MM.1S (cell line): ENCODE results near the gene SLC9A3.

Experiments
- DNase-seq: peaks from one replicate; pipeline ENCODE4 v3.0.0-alpha.2; 2015
- H2AFZ ChIP-seq: fragments of 300-600 bp; sonication (generic); 2 replicates; pipeline ENCODE4 v1.6.0; 2016; ENCODE audit warnings: antibody characterized with exemption, low read length
- H3F3A ChIP-seq: fragments of 300-600 bp; sonication (generic); 2 replicates; pipeline ENCODE4 v1.6.1; 2016; ENCODE audit warnings: mild to moderate bottlenecking, antibody characterized with exemption, low read length, moderate library complexity, mixed read lengths; ENCODE audit not compliant: insufficient read depth
- H3K27ac ChIP-seq: fragments of 300-600 bp; sonication (generic); 2 replicates; pipeline ENCODE4 v1.5.1; 2016; ENCODE audit warnings: mild to moderate bottlenecking, low read length
- H3K27me3 ChIP-seq: fragments of 300-600 bp; sonication (generic); replicated peaks from 2 replicates; pipeline ENCODE4 v1.6.0; 2016; ENCODE audit warnings: low read length; ENCODE audit not compliant: insufficient read depth
- H3K36me3 ChIP-seq: fragments of 300-600 bp; sonication (generic); replicated peaks from 2 replicates; pipeline ENCODE4 v1.6.1; 2016; ENCODE audit warnings: mild to moderate bottlenecking, low read length, mixed read lengths; ENCODE audit not compliant: insufficient read depth
- H3K4me1 ChIP-seq: fragments of 300-600 bp; sonication (generic); 2 replicates; pipeline ENCODE4 v1.6.1; 2016; ENCODE audit warnings: low read length, mixed read lengths
- H3K4me2 ChIP-seq: fragments of 300-600 bp; sonication (generic); 2 replicates; pipeline ENCODE4 v1.6.0; 2016; ENCODE audit warnings: low read depth, low read length
- H3K4me3 ChIP-seq: fragments of 300-600 bp; sonication (generic); 2 replicates; pipeline ENCODE4 v1.5.1; 2016; ENCODE audit warnings: low read length, mixed read lengths
- H3K79me2 ChIP-seq: fragments of 300-600 bp; sonication (generic); 2 replicates; pipeline ENCODE4 v1.6.1; 2016; ENCODE audit warnings: mixed run types, low read length, mixed read lengths
- H3K9ac ChIP-seq: fragments of 300-600 bp; sonication (generic); 2 replicates; pipeline ENCODE4 v1.6.1; 2016; ENCODE audit warnings: low read length, mixed read lengths
- H3K9me2 ChIP-seq: fragments of 300-600 bp; sonication (generic); replicated peaks from 2 replicates; pipeline ENCODE4 v1.6.1; 2016; ENCODE audit warnings: mild to moderate bottlenecking, low read length, mixed read lengths; ENCODE audit not compliant: insufficient read depth
- H3K9me3 ChIP-seq: fragments of 300-600 bp; sonication (generic); replicated peaks from 2 replicates; pipeline ENCODE4 v1.6.1; 2016; ENCODE audit warnings: mild to moderate bottlenecking, low read length, mixed read lengths; ENCODE audit not compliant: insufficient read depth
- H4K20me1 ChIP-seq: fragments of 300-600 bp; sonication (generic); 2 replicates; pipeline ENCODE4 v1.6.1; 2016; ENCODE audit warnings: mild to moderate bottlenecking, low read length, moderate library complexity, mixed read lengths; ENCODE audit not compliant: insufficient read depth
- EZH2 ChIP-seq: fragments of 300-600 bp; sonication (generic); optimal IDR thresholded peaks from 2 replicates; pipeline ENCODE3; 2017; ENCODE audit warnings: low read depth, mild to moderate bottlenecking, antibody characterized with exemption, low read length, mixed read lengths
- EZH2phosphoT487 ChIP-seq: fragments of 300-600 bp; sonication (generic); IDR thresholded peaks from 2 replicates; pipeline ENCODE4 v1.6.1; 2018; ENCODE audit warnings: antibody characterized with exemption, low read length
- TF ChIP-seq, protein P1 (sequence below): fragments of 300-600 bp; sonication (generic); IDR thresholded peaks from 2 replicates; pipeline ENCODE4 v1.5.1; 2016; ENCODE audit warnings: antibody characterized with exemption, low read length, mixed read lengths

Gene SLC9A3

DNA sequence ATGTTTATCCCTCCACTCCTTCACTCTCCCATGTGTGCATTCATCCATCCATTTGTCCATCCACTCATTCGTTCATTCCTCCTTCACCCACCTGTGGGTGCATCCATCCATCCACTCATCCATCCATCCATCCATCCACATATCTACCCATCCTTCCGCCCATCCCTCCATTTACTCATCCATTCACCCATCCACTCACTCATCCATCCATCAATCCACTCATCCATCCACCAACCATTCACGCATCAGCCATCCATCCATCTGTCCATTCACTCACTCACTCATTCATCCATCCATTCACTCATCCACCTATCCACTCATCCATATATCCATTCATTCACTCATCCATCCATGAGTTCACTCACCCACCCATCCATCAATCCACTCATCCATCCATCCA, 7.3 kb downstream of the SLC9A3 start:
- Histone ChIP-seq H3K27me3 (peaks cover 87% of the 10 kb centered on the region), H2AFZ (no peak overlapping the region), H3K9me2 (no peaks in the 10 kb centered on the region), H3K4me2 (no peak overlapping the region), H3F3A (no peaks in the 10 kb centered on the region), H3K9ac (no peak overlapping the region), H3K4me3 (no peak overlapping the region), H3K36me3 (no peaks in the 10 kb centered on the region), H3K27ac (no peak overlapping the region), H4K20me1 (no peaks in the 10 kb centered on the region), H3K9me3 (no peaks in the 10 kb centered on the region), H3K79me2 (no peaks in the 10 kb centered on the region), H3K4me1 (no peaks in the 10 kb centered on the region)
- TF ChIP-seq EZH2phosphoT487: no peak
- TF ChIP-seq EZH2: no peak
- TF ChIP-seq, protein P1, sequence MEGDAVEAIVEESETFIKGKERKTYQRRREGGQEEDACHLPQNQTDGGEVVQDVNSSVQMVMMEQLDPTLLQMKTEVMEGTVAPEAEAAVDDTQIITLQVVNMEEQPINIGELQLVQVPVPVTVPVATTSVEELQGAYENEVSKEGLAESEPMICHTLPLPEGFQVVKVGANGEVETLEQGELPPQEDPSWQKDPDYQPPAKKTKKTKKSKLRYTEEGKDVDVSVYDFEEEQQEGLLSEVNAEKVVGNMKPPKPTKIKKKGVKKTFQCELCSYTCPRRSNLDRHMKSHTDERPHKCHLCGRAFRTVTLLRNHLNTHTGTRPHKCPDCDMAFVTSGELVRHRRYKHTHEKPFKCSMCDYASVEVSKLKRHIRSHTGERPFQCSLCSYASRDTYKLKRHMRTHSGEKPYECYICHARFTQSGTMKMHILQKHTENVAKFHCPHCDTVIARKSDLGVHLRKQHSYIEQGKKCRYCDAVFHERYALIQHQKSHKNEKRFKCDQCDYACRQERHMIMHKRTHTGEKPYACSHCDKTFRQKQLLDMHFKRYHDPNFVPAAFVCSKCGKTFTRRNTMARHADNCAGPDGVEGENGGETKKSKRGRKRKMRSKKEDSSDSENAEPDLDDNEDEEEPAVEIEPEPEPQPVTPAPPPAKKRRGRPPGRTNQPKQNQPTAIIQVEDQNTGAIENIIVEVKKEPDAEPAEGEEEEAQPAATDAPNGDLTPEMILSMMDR: no peak
- no peak for DNase-seq

DNA sequence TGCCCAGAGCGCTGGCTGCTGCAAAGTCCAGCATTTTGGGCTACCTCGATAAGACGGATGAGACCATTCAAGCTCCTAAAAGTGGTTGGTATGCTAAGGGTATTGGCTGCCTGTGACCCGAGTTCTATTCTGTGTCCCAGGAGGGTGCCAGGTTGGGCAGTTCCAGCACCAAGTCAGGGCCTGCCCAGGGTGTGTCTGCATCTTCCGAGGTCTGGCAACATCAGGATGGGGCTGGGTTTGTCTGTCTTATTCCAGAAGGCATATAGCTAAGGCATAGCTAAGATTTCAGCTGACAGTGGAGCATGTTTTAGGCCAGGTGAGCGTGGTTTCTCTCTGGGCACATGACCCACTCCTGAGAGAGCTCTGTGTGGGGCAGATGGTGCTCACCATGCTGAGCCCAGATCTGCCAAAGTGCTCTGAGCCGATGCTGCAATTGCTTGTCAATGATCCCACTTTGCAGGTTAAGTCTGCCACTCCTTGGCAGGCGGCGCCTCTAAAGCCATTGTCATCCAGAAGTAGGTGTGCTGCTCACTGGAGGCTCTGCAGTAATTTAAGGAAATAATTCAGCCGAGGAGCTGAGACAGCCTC, 7.8 kb downstream of the SLC9A3 start:
- H3K79me2 ChIP-seq: no peaks in the 10 kb centered on the region
- no peaks in the 10 kb centered on the region for H3K4me1 ChIP-seq
- no peak overlapping the region for H3K9ac ChIP-seq
- H3F3A ChIP-seq: no peaks in the 10 kb centered on the region
- H3K27me3 ChIP-seq: peaks cover 89% of the 10 kb centered on the region
- H3K4me2 ChIP-seq: no peak overlapping the region
- no peaks in the 10 kb centered on the region for H4K20me1 ChIP-seq
- no peak overlapping the region for H3K27ac ChIP-seq
- no peaks in the 10 kb centered on the region for H3K9me2 ChIP-seq
- DNase-seq: no peak
- H2AFZ ChIP-seq: no peak overlapping the region
- H3K36me3 ChIP-seq: no peaks in the 10 kb centered on the region
- no peaks in the 10 kb centered on the region for H3K9me3 ChIP-seq
- H3K4me3 ChIP-seq: no peak overlapping the region
- TF ChIP-seq EZH2: no peak
- TF ChIP-seq, protein P1: no peak
- no peak for TF ChIP-seq EZH2phosphoT487

DNA sequence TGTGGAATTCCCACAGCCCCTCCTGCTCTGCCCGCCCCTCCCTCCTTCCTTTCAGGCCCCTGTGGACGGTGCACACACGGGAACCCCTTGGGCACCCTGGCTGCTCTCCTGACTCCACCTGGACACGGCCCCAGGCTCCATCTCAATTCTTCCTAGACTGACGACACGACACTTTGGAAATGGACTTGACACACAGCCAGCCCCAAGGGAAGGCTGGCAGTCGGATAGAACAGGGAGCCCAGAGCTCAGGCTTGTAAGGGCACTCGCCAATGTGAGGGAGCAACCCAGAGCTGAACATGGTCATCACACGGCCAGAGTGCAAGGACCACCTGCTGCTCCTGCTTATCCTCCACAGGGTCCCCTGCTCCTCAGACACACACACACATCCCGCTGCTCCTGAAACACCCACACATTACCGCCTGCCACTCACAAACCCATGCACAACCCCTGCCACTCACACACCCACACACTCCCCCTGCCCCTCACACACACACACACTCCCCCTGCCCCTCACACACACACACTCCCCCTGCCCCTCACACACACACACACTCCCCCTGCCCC, 8.9 kb downstream of the SLC9A3 start:
- H3K4me2 ChIP-seq: no peak overlapping the region
- H3K79me2 ChIP-seq: no peaks in the 10 kb centered on the region
- H3K4me1 ChIP-seq: no peaks in the 10 kb centered on the region
- H3F3A ChIP-seq: no peaks in the 10 kb centered on the region
- TF ChIP-seq, protein P1: no peak
- TF ChIP-seq EZH2 (no peak), EZH2phosphoT487 (no peak)
- H3K27me3 ChIP-seq: peaks cover 91% of the 10 kb centered on the region
- H3K9me3 ChIP-seq: no peaks in the 10 kb centered on the region
- H3K36me3 ChIP-seq: no peaks in the 10 kb centered on the region
- H3K9ac ChIP-seq: no peak overlapping the region
- H3K9me2 ChIP-seq: no peaks in the 10 kb centered on the region
- DNase-seq: no peak
- no peaks in the 10 kb centered on the region for H4K20me1 ChIP-seq
- no peak overlapping the region for H3K4me3 ChIP-seq
- H3K27ac ChIP-seq: no peak overlapping the region
- H2AFZ ChIP-seq: no peak overlapping the region
